Measurements from ENCODE around the gene PKMYT1. TPM values are rescaled to one million over a fixed set of nuclear protein-coding genes. Genes with fewer than 3 reads are reported as not detected.

The PKMYT1 gene
- total RNA-seq, 2 experiments from 2014 or later: 104 to 195 TPM

GRCh38 chr16:2988590-2989099 lies 8.4 kb upstream of the PKMYT1 start:
- Histone ChIP-seq H3K4me2 (ENCODE audit: low read length) (no peak overlapping the region), H3K4me3 (ENCODE audit: low read depth, low read length, poor library complexity, severe bottlenecking) (no peak overlapping the region), H3K79me2 (ENCODE audit: insufficient read depth, low read depth, low read length) (no peaks in the 10 kb centered on the region), H3K27ac (ENCODE audit: low read depth, low read length, poor library complexity, severe bottlenecking) (no peak overlapping the region), H3K9me3 (ENCODE audit: low read length) (no peaks in the 10 kb centered on the region), H3K4me1 (ENCODE audit: insufficient read depth, low read length, poor library complexity, severe bottlenecking) (peaks cover 6% of the 10 kb centered on the region), H3K9me2 (ENCODE audit: insufficient read depth, low read length) (no peaks in the 10 kb centered on the region), H2AFZ (ENCODE audit: low read length) (no peak overlapping the region), H3K36me3 (ENCODE audit: insufficient read depth, low read length) (no peaks in the 10 kb centered on the region), H4K20me1 (ENCODE audit: insufficient read depth, low read length) (no peaks in the 10 kb centered on the region)
- POLR2A ChIA-PET: no interaction called here
- no peak for DNase-seq (ENCODE audit: low spot score)
- intact Hi-C loops (cut with micrococcal nuclease; ENCODE audit: unreplicated experiment): no loop called here
- no peak for TF ChIP-seq CTCF (conservative IDR thresholded peaks at IDR 0.05; ENCODE audit: low read length)
- no peak for TF ChIP-seq EZH2phosphoT487 (IDR thresholded peaks at IDR 0.05; ENCODE audit: borderline replicate concordance, low read depth, low read length)
- no TSS peak for BruUV-seq (replicated peaks)
- CTCF ChIA-PET (ENCODE audit: unreplicated experiment): no interaction called here

GRCh38 chr16:2987833-2988232 lies 7.6 kb upstream of the PKMYT1 start:
- CTCF ChIA-PET (ENCODE audit: unreplicated experiment): no interaction called here
- Histone ChIP-seq H3K9me3 (ENCODE audit: low read length) (no peaks in the 10 kb centered on the region), H2AFZ (ENCODE audit: low read length) (no peak overlapping the region), H3K9me2 (ENCODE audit: insufficient read depth, low read length) (no peaks in the 10 kb centered on the region), H3K27ac (ENCODE audit: low read depth, low read length, poor library complexity, severe bottlenecking) (no peak overlapping the region), H3K4me2 (ENCODE audit: low read length) (no peak overlapping the region), H3K4me1 (ENCODE audit: insufficient read depth, low read length, poor library complexity, severe bottlenecking) (peaks cover 13% of the 10 kb centered on the region), H3K36me3 (ENCODE audit: insufficient read depth, low read length) (no peaks in the 10 kb centered on the region), H3K79me2 (ENCODE audit: insufficient read depth, low read depth, low read length) (no peaks in the 10 kb centered on the region), H4K20me1 (ENCODE audit: insufficient read depth, low read length) (no peaks in the 10 kb centered on the region), H3K4me3 (ENCODE audit: low read depth, low read length, poor library complexity, severe bottlenecking) (no peak overlapping the region)
- no TSS peak for BruUV-seq (replicated peaks)
- TF ChIP-seq EZH2phosphoT487 (IDR thresholded peaks at IDR 0.05; ENCODE audit: borderline replicate concordance, low read depth, low read length): no peak
- TF ChIP-seq CTCF (conservative IDR thresholded peaks at IDR 0.05; ENCODE audit: low read length): no peak
- DNase-seq (ENCODE audit: low spot score): no peak
- intact Hi-C loops (cut with micrococcal nuclease; ENCODE audit: unreplicated experiment): no loop called here
- POLR2A ChIA-PET: no interaction called here

- POLR2A ChIA-PET: no interaction called here
Observed at GRCh38 chr16:2987286-2987685, 7.0 kb upstream of the PKMYT1 start.

More at GRCh38 chr16:2987286-2987685, 7.0 kb upstream of the PKMYT1 start:
- Histone ChIP-seq H4K20me1 (ENCODE audit: insufficient read depth, low read length) (no peaks in the 10 kb centered on the region), H3K4me3 (ENCODE audit: low read depth, low read length, poor library complexity, severe bottlenecking) (no peak overlapping the region), H3K4me2 (ENCODE audit: low read length) (no peak overlapping the region), H3K4me1 (ENCODE audit: insufficient read depth, low read length, poor library complexity, severe bottlenecking) (peaks cover 19% of the 10 kb centered on the region), H3K27ac (ENCODE audit: low read depth, low read length, poor library complexity, severe bottlenecking) (no peak overlapping the region), H2AFZ (ENCODE audit: low read length) (no peak overlapping the region), H3K36me3 (ENCODE audit: insufficient read depth, low read length) (no peaks in the 10 kb centered on the region), H3K9me2 (ENCODE audit: insufficient read depth, low read length) (no peaks in the 10 kb centered on the region), H3K79me2 (ENCODE audit: insufficient read depth, low read depth, low read length) (no peaks in the 10 kb centered on the region), H3K9me3 (ENCODE audit: low read length) (no peaks in the 10 kb centered on the region)
- no peak for TF ChIP-seq CTCF (conservative IDR thresholded peaks at IDR 0.05; ENCODE audit: low read length)
- TF ChIP-seq EZH2phosphoT487 (IDR thresholded peaks at IDR 0.05; ENCODE audit: borderline replicate concordance, low read depth, low read length): no peak
- no peak for DNase-seq (ENCODE audit: low spot score)
- intact Hi-C loops (cut with micrococcal nuclease; ENCODE audit: unreplicated experiment): no loop called here
- BruUV-seq (replicated peaks): no TSS peak
- CTCF ChIA-PET (ENCODE audit: unreplicated experiment): no interaction called here
